EL (cell line): Measurements from ENCODE around the gene ZNF346.

Experiments used
- DNase-seq: peaks from one replicate; pipeline ENCODE4 v3.0.0-alpha.2; 2016

ZNF346 gene

DNA sequence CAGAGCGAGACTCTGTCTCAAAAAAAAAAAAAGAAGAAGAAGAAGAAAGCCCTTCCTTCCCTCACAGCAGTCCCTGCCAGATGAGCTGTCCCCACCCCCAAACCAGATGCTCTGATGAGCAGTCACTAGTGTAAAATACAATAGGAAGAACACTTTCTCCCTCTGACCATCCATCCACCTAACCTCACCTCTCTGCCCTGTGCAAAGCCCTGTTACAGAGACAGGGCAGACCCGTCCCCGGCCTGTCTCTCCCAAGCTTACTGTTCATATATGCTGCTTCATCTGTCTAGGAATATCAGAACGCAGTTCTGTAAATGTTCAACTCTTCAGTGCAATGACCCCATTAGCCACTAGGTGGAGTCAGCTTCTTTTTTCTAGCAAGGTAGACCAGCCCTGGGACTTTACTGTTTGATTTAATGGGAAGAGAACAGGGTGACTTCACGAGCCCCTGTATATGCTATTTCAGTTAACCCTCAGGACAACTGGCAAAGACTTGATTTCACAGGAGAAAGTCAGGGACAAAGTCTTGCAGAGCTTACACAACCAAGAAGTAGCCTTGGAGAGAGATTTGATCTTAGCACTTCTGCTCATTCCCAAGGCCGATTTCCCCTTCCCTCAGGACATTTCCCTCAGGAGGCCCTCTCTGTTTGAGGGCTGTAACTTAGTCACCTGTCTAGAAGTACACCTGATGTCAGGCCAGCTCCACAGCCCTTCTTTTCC, 49.3 kb downstream of the ZNF346 start:
- peak; percentile 86 for DNase-seq

DNA sequence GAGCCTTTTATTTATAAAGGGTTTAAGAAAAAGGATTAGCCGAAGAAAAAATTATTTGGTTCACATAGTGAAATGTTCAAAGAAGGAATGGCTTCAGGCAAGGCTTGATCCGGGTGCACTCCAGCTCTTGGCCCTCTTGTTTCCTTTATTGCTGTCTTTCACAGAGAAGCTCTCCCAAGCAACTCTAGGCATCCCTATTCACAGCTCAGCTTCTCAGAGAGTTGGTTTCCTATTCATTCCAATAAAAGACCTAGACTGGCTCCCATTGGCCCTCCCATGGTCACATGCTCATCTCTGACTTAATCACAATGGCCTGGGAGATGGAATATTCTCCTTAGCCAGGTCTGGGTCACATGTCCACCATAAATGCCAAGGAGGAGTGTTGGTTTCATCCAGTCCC, 54.8 kb downstream of the ZNF346 start:
- DNase-seq = no peak

DNA sequence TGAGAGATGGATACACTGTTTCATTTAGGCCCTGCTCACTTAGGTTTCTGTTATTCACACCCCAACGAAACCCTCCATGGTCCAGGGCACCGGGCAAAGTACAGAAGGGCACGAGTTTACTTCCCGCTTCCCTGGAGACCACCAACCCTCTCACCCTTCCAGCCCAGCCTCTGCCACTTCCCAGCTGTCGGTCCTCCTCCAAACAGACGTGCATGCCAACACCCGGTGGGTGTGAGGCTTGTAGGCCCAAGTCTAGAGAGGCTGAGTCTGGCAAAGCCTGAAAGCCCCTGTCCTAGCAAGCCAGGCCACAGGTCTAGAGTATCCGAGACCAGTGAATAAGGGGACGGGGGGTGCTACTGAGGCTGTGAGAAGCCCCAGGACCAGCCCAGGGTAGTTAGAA, 57.1 kb downstream of the ZNF346 start:
- no peak for DNase-seq

DNA sequence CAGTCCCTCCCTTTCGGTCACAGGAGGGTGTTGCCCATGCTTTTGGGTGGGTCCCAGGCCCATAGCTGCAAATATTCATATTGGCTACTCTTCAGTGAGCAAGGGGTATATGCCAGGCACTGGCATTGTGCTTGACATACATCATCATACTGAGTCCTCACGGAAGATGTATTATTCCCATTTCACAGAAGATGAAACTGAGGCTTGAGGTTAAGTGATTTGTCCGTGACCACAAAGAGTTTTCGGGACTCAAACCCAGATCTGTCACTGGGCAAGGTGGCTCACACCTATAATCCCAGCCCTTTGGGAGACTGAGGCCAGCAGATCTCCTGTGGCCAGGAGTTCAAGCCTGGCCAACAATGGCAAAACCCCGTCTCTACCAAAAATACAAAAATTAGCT, 57.8 kb downstream of the ZNF346 start:
- DNase-seq = no peak

GRCh38 chr5:177081859-177082258, 59.4 kb downstream of the ZNF346 start:
- no peak for DNase-seq

DNA sequence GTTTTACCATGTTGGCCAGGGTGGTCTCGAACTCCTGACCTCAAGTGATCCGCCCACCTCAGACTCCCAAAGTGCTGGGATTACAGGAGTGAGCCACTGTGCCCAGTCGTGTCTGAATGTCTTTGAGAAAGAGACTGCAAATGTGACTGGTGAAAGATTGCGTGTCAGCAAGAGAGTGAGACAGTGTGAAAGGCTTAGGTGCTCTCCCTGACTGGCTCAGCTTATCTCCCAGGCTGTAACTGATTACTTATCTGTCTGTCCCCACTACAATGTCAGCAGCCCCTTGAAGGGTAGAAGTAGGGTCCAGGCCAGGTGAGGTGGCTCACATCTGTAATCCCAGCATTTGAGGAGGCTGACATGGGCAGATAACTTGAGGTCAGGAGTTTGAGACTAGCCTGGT, 60.9 kb downstream of the ZNF346 start:
- no peak for DNase-seq

DNA sequence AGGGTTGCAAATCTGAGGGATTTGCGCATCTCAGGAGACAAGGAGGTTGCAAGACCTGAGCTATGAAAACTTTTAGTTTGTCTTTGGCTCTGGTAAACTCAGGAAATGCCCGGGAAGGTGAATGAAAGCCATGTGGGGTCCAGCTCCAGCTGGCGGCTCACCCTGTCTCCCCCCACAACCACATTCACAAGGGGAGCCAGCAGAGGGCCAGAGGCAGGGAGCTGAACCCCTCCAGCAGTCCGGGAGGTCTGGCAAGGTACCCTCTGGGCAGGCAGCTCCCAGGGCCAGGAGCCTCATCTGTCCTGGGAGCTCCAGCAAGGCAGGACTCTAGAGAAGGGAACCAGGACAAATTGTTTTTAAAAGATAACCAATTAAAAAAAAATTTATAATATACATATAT, 61.7 kb downstream of the ZNF346 start:
- no peak for DNase-seq

DNA sequence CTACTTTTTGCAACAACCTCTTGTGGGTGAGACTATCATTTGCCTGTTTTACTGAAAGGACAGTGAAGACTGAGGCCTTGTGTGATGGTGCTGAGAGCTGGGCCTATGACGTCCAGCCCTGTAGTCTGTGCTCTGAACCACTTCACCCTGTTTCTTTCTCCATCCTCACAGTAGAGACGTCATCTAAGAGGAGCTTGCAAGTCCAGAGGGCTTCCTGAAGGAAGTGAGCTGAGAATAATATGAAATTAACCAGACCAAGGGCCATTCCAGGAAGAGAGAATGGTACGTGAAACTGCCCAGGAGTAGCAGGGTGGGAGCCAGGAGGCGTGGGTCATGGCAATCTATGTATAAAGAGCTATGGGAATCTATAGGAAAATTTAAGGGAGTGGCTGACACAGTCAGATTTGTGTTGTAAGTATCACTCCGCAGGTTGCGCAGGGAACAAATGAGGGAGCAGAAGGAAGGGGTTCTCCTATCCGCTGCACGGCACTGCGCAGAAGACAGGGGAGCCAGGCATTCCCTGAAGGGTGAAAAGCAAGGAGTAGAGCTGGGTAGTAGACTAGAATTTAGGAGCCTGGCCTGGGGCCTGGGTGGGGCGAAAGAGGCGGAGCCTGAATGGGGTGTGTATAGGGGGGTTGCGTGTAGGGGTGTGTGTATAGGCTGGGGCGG, 63.6 kb downstream of the ZNF346 start:
- DNase-seq = no peak

DNA sequence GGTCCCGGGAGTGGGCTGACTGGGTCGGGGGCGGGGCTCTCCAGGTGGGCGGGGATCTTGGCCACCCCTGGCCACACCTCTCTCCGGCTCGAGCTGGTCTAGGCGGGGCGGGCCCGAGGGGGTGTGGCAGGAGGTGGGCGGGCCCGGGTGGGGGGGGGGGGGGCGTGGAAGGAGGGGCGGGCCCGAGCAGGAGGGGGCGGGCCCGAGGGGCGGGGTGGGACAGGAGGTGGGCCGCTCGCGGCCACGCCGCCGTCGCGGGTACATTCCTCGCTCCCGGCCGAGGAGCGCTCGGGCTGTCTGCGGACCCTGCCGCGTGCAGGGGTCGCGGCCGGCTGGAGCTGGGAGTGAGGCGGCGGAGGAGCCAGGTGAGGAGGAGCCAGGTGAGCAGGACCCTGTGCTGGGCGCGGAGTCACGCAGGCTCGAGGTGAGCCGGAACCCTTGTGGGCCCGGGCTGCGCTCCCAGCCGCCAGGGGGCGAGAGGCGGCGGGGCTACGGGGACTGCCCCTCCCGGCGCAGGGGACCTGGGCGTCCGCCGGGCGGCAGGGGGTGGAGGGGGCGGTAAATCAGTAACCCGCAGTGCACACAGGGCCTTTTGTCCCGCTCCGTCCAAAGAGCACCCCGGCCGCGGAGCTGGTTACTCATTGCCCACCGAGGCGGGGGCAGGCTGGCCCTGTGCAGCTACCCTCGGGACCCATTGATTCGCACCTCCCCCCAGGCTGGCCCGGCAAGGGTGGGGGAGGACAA, 64.3 kb downstream of the ZNF346 start, which contains the start of gene FGFR4:
TSS of gene FGFR4 (plus strand) at position 262 of the 744 bp plus-strand sequence. CDS start 2,688 bp downstream, outside the sequence.
- DNase-seq = peak; percentile 48

GRCh38 chr5:177087398-177088005, 65.0 kb downstream of the ZNF346 start:
- no peak for DNase-seq

DNA sequence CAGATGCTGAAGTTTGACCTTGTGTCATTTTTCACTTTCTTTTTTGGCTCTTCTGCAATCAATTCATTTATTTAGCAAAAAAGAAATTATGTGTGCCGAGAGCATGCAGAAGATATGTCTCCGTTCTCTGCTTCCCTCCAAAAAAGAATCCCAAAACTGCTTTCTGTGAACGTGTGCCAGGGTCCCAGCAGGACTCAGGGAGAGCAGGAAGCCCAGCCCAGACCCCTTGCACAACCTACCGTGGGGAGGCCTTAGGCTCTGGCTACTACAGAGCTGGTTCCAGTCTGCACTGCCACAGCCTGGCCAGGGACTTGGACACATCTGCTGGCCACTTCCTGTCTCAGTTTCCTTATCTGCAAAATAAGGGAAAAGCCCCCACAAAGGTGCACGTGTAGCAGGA, 66.6 kb downstream of the ZNF346 start:
- DNase-seq = no peak

DNA sequence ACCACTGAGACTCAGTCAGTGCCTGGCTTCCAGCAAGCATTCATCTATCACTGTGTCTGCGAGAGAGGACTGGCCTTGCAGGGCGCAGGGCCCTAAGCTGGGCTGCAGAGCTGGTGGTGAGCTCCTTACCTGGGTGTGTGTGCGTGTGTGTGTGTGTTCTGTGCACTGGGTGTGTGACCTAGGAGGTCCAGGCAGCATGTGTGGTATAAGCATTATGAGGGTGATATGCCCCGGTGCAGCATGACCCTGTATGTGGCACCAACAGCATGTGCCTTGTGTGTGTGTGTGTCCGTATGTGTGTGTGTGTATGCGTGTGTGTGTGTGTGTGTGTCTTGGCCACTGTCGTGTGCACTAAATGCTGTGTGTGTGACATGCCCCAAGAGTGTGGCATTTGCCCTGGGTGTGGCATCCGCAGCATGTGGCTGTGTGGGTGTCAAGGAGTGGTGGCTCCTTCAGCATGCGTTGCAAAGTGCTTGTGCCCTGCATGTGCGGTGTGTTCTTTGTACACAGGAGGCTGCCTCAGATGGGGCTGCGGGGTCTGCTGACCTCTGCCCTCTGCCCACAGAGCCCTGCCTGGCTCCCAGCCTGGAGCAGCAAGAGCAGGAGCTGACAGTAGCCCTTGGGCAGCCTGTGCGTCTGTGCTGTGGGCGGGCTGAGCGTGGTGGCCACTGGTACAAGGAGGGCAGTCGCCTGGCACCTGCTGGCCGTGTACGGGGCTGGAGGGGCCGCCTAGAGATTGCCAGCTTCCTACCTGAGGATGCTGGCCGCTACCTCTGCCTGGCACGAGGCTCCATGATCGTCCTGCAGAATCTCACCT, 67.5 kb downstream of the ZNF346 start:
- DNase-seq = no peak

- no peak for DNase-seq
Measured at GRCh38 chr5:177090813-177091212, 68.3 kb downstream of the ZNF346 start.

- DNase-seq = no peak
Measured at GRCh38 chr5:177091232-177091631, 68.7 kb downstream of the ZNF346 start.

GRCh38 chr5:177092178-177093081, 69.9 kb downstream of the ZNF346 start:
- DNase-seq = no peak

GRCh38 chr5:177093082-177093712, 70.7 kb downstream of the ZNF346 start:
- no peak for DNase-seq

DNA sequence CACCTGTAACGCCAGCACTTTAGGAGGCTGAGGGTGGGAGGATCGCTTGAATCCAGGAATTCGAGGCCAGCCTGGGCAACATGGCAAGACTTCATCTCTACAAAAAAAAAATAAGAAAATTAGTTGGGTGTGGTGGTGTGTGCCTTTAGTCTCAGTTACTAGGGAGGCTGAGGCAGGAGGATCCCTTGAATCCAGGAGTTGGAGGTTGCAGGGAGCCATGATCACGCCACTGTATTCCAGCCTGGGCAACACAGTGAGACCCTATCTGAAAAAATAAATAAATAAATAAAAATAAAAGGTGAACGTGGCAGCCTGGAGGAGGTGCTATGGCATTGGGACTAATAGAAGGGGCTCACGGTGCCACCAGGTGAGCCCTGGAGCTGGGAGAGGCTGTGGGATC, 71.3 kb downstream of the ZNF346 start:
- no peak for DNase-seq

- DNase-seq = no peak
Measured at GRCh38 chr5:177094224-177095087, 72.0 kb downstream of the ZNF346 start.

GRCh38 chr5:177095088-177095669, 72.7 kb downstream of the ZNF346 start:
- no peak for DNase-seq
